HG03469 (cell line): Measurements from ENCODE around the gene SLC7A14.
"Not testable (repeated sequence)": the region's sequence is repeated elsewhere in the genome, so short reads cannot be mapped to it uniquely, and the experiment has no call there.

Experiments used
- ATAC-seq: cut with Tn5 transposase; IDR thresholded peaks from one replicate; pipeline ENCODE4 v1.9.1; 2021; ENCODE audit warnings: mild to moderate bottlenecking, moderate library complexity, moderate number of reproducible peaks; ENCODE audit not compliant: unreplicated experiment

SLC7A14 gene

GRCh38 chr3:170598091-170598502 is 12.2 kb upstream of the SLC7A14 start:
- ATAC-seq, result no peak

DNA sequence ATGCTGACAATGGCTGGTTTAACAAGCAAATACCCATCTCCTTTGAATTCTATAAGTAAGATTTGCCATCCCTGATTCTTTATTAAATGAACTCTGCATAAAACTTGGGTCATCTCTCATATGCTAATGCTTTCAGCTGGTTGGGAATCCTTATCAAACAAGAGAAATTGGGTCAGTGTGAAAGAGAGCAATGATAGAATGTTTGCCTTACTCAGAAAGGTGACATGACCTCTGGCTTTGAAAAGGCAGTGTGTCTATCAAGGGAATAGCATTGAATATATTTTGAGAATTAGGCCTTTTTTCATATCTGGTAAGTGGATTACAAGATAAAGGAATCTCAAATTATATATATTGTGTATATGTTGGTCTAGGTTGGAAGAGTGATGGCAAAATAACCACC is 8.7 kb upstream of the SLC7A14 start:
- ATAC-seq, result no peak

DNA sequence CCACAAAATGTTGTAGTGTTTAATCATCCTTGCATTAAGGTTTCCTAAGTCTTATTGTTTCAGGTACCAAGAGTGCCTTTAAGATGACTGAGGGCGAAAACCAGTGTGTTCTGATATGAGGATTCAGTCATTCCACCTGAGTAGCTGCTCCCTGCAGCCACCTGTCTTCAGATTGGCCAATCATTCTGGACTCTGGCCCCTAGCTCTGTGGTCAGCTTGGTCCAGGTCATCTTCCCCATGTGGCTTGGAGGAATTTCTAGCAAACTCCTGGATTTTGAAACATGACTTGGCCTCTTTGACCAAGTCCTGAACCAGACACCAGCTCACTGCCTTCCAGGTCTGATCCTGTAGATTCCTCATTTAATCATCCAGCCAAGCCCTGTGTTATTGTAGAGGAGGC is 7.8 kb upstream of the SLC7A14 start:
- ATAC-seq, result no peak

DNA sequence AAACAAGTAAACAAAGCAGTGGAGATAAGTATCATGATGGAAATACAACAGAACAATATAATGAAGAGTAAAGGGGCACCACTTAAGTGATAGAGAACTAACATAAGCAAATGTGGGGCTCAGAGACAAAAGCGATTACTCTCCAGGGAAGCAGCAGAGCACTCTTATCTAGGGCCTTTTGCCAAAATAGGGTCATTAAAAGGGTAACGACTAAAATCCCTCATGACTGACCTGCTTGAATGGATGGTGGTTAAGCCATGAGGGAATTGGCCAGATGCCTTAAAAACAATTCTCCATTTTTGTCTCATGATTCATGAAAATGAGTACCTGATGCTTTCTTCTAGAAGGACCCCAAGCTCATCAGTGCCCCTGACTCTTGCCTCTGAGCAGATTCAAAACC is 3.2 kb upstream of the SLC7A14 start:
- ATAC-seq, result no peak

DNA sequence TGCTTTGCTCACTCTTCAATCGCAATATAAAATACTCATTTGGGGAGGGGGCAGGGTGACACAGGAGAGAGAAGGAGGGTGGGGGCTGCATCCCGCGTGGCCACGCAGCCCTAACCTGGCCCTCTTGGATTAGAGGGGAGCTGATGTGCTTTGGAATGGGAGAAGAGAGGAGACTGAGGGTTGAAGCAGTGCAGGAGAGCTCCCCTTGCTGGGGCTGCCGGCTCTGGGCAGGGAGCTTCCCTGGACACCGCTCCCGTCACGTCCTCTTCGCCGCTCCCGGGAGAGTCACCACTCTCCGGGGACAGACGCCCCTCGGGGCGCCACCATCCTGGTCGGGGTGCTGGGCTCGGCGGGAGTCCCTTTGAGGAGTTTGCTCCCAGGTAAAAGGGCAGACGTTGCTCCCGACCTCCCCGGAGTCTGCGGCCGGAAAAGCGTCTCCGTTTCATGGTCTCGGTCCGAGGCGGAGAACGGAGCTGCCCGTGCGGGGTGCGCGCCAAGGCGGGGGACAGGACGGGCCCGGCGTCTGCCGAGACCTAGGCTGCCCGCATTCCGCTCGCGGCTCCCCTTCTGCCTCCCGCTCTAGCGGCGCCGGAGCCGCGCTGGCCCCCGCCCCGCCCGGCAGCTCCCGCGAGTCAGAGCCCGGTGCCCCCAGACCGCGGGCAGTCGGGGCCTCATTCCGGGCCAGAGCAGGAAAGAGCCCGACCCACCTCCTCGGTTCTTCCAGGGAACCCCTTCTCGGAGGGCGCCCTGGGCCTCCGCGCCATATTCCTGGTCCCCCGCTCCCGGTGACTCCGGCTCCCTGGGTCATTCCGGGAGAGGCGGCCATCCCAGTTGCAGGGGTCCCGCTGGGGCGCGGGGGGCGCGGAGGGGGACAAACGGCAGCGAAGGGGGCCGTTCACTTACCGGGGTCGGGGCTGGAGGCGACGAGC is 603 bp downstream of the SLC7A14 start:
- ATAC-seq, result no peak

GRCh38 chr3:170584585-170585007 is 1.3 kb downstream of the SLC7A14 start:
- no peak for ATAC-seq

DNA sequence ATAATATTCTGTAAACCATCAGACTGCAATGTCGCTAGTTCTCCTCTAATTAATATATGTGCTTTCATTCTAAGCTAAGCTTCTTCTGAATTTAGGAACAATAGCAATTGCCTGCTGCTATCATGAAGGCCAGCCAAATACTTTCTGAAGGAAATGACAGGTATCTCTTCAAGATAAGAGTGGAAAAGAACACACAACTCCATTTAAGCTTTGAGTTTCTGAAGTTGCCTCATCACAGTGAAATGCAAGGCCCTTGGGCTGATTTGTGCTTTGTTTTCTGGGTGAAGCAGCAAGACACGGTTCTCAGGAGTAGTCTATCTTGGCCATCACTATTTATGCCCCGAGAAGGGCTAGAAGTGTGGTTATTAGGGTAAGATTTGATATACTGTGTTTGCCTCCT is 6.2 kb downstream of the SLC7A14 start:
- ATAC-seq, result no peak

DNA sequence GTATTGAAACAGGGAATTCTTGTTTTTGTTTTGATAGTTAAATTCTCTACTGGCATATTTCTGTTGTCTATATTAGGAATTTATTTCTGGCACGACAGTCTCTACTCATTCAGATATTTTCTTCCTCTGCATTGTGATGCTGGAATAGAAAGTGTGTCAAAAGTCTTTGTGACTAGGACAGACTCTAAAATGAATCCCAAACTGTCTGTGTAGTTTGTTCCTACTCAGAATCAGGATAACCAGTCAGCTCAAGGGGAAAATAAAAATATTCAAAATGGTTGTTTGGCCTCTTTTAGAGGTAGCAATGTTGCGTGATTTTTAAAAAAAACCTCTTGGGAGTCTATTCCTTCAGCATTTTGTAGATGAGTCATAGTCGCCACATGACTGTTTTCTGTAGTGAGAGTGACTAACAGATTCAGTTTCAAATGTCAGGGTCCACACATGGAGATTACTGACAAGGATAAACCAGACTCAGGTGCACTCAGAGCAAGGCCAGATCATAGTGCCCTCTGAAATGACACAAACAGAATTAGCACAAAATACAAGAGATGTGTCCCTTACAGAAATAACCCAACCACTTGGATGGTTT is 13.1 kb downstream of the SLC7A14 start:
- ATAC-seq, result peak; percentile 99

DNA sequence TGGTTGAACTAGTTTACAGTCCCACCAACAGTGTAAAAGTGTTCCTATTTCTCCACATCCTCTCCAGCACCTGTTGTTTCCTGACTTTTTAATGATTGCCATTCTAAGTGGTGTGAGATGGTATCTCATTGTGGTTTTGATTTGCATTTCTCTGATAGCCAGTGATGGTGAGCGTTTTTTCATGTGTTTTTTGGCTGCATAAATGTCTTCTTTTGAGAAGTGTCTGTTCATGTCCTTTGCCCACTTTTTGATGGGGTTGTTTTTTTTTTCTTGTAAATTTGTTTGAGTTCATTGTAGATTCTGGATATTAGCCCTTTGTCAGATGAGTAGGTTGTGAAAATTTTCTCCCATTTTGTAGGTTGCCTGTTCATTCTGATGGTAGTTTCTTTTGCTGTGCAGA is 18.3 kb downstream of the SLC7A14 start:
- not testable (repeated sequence) for ATAC-seq

DNA sequence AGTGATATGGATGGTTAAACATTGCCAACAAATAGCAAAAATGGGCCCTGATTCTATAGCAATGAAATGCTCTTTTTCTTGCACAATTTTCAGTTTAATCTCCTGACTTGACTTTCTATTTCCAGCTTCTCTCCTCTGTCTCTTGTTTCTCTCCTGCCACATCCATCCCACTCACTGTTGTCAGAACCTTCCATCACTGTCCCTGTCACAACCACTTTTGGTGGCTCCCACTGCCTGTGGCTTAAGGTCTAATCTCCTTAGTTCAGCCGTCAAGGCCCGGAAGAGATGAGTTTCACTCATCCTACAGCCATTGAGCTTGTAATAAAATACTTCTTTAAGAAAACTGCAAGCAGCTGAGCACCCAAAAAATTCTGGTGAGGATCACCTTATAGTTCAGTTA is 19.5 kb downstream of the SLC7A14 start:
- ATAC-seq, result no peak

- no peak for ATAC-seq
These were observed 20.4 kb downstream of the SLC7A14 start for GRCh38 chr3:170565495-170565894.

GRCh38 chr3:170564664-170565063 is 21.2 kb downstream of the SLC7A14 start:
- ATAC-seq, result no peak

DNA sequence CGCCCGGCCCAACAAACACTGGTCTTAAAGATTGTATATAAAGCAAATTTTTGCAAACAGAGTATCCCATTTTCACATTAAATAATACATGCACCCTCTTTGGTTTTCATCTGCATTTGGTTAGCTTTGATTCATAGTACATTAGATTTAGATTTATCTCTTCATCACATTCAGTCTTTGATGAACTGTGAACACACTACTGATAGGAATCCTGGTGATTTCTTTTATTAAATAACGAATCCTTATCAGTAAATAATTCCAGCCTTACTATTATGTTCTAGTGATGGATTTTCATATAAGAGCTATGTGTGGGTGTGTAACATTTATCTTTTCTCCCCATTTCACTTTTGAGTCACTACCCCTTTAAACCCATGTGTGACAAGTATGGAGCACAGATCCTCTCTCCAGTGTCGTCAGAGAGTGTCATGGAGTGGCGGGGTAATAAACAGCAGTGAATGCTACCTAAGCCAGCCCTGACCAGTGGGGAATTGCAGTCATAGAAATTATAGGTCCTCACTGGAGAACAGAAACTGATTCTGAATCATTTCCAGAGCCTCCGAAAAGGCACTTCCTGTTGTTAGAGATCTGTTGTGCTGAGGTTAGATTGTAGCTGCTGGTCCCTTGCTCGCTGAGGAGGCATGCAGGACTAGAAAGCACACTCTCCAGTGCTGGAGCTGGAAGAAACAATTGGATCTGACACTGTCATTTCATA is 22.0 kb downstream of the SLC7A14 start:
- peak; percentile 87 for ATAC-seq

GRCh38 chr3:170562080-170562479 is 23.8 kb downstream of the SLC7A14 start:
- no peak for ATAC-seq

GRCh38 chr3:170560717-170561382 is 25.0 kb downstream of the SLC7A14 start:
- ATAC-seq, result no peak

- no peak for ATAC-seq
These were observed 25.6 kb downstream of the SLC7A14 start for GRCh38 chr3:170560296-170560695.

- ATAC-seq, result no peak
These were observed 27.4 kb downstream of the SLC7A14 start for GRCh38 chr3:170558427-170558826.

GRCh38 chr3:170555329-170555728 is 30.5 kb downstream of the SLC7A14 start:
- no peak for ATAC-seq

DNA sequence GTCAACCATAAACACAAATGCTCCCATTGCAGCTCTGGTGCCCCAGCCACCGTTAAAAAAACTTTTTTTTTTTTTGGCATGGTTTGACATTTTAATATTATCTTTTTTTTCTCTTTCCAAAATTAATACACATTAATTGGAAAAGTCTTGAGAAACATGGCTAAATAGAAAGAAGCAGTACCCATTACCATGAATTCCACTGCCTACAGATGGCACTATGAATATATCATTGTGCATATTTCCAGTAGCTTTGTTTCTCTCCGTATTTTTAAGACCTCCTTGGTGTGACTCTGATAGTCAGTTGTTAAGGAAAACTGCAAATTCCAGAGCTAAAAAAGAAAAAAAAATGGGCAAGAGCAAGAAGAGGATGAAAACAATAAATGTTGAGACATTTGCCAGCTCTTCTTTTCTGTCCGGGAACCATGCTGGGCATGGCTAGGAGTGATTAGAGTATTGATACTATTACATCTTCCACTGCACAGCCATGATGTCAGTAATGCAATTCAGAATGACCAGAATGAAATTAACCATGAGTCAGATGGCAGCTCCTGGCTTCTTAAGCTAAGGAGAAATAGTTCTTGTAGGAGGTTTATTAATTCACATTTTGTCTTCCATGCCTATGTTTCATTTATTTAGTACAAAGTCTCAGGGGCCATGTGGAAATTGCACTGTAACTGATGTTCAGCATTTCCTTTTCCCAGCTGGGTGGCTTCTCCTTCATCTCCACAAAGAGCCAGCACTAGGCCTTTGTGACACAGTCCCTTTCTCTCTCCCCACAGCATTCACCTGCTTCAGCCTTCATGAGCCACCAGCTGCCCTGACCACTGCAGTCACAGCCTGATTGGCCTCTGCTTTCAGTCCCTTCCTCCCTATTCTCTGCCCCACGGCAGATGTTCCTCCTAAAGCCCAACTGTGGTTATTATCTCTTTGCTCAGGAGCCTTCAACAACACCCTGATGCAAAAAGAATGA is 31.8 kb downstream of the SLC7A14 start:
- no peak for ATAC-seq

GRCh38 chr3:170551252-170551651 is 34.6 kb downstream of the SLC7A14 start:
- no peak for ATAC-seq
